Measurements from ENCODE around the gene ROR2.

DNA sequence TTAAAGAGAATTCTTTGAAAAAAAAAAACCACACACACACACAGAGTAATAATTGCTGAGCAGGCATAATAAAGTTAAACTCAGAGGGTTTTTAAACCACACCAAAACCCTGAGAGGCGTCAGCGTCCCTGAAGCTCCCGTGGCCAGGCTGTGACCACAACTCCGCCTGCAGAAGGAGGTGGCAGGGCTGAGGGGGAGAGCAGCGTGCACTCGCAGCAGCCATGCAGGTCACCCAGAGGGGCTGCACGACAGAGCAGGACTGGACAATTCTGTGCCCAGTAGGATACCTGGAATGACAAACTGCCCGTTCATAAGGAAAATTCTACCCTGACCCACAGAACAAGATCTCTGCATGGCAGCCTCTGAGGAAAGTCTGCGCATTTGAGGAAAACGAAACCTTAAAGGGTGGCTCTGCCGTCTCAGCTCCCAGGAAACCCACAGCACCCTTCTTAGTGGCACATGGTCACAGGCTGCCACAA lies 44.0 kb downstream of the ROR2 start:
- TF ChIP-seq MEIS2 (CRISPR knock-in tag; IDR thresholded peaks at IDR 0.05): no peak
- TF ChIP-seq ZNF33A (CRISPR knock-in tag; IDR thresholded peaks at IDR 0.05; ENCODE audit: borderline replicate concordance): no peak
- TF ChIP-seq ZNF10 (CRISPR knock-in tag; IDR thresholded peaks at IDR 0.05; ENCODE audit: borderline replicate concordance, low read depth): no peak
- no peak for TF ChIP-seq AHDC1 (CRISPR knock-in tag; IDR thresholded peaks at IDR 0.05; ENCODE audit: borderline replicate concordance)
